Measurements from ENCODE around the gene XIRP1. TPM values are rescaled to one million over a fixed set of nuclear protein-coding genes. Genes with fewer than 3 reads are reported as not detected.
"Not testable (repeated sequence)": the region's sequence is repeated elsewhere in the genome, so short reads cannot be mapped to it uniquely, and the experiment has no call there.

XIRP1 gene
- not detected in 2 replicates for total RNA-seq (2014; rRNA removed; shearing (Covaris generic); ENCODE audit: low replicate concordance)

GRCh38 chr3:39192490-39193092, at the start of gene XIRP1:
TSS of gene XIRP1 (minus strand) at chr3:39192595. CDS start at chr3:39189445, 3,150 bp downstream.
- no peaks in the 10 kb centered on the region for H3K27me3 ChIP-seq (ENCODE audit: low read length)
- H3K9me3 ChIP-seq (ENCODE audit: low read length) = no peaks in the 10 kb centered on the region
- H3K9ac ChIP-seq (ENCODE audit: low read length) = no peak within 1 kb of the TSS
- H2AFZ ChIP-seq (ENCODE audit: low read length) = no peak within 1 kb of the TSS
- no peak within 1 kb of the TSS for H3K4me3 ChIP-seq (ENCODE audit: low read length)
- H3K4me2 ChIP-seq (ENCODE audit: low read depth, low read length, poor library complexity, severe bottlenecking) = no peak within 1 kb of the TSS
- H3K9me2 ChIP-seq (replicated peaks; ENCODE audit: insufficient read depth, low read length) = no peaks in the 10 kb centered on the region
- no peaks in the 10 kb centered on the region; the same call in 1 of the 2 replicates for H3K4me1 ChIP-seq (ENCODE audit: low read length)
- no peak within 1 kb of the TSS for H3K27ac ChIP-seq (ENCODE audit: low read length)
- H3K36me3 ChIP-seq (ENCODE audit: insufficient read depth, low read length) = no peaks in the 10 kb centered on the region
- DNase-seq = no peak
- H3K79me2 ChIP-seq (ENCODE audit: low read length) = no peaks in the 10 kb centered on the region
- H4K20me1 ChIP-seq (ENCODE audit: insufficient read depth, low read depth, low read length) = no peaks in the 10 kb centered on the region

- Histone ChIP-seq H3K4me1 (ENCODE audit: low read length) (no peaks in the 10 kb centered on the region), H3K9me3 (ENCODE audit: low read length) (no peaks in the 10 kb centered on the region), H4K20me1 (ENCODE audit: insufficient read depth, low read depth, low read length) (no peaks in the 10 kb centered on the region), H3K79me2 (ENCODE audit: low read length) (no peaks in the 10 kb centered on the region), H3K36me3 (ENCODE audit: insufficient read depth, low read length) (no peaks in the 10 kb centered on the region), H3K27ac (ENCODE audit: low read length) (no peak overlapping the region), H3K27me3 (ENCODE audit: low read length) (no peaks in the 10 kb centered on the region; the same call in 1 of the 2 replicates), H3K4me2 (ENCODE audit: low read depth, low read length, poor library complexity, severe bottlenecking) (no peak overlapping the region), H2AFZ (ENCODE audit: low read length) (no peak overlapping the region), H3K9me2 (replicated peaks; ENCODE audit: insufficient read depth, low read length) (no peaks in the 10 kb centered on the region), H3K9ac (ENCODE audit: low read length) (no peak overlapping the region), H3K4me3 (ENCODE audit: low read length) (no peak overlapping the region)
- DNase-seq = no peak
These were observed 49.2 kb upstream of the XIRP1 start for GRCh38 chr3:39241561-39241960.

- Histone ChIP-seq H3K79me2 (ENCODE audit: low read length) (no peaks in the 10 kb centered on the region), H4K20me1 (ENCODE audit: insufficient read depth, low read depth, low read length) (no peaks in the 10 kb centered on the region), H3K36me3 (ENCODE audit: insufficient read depth, low read length) (no peaks in the 10 kb centered on the region), H2AFZ (ENCODE audit: low read length) (no peak overlapping the region), H3K27ac (ENCODE audit: low read length) (no peak overlapping the region), H3K9ac (ENCODE audit: low read length) (no peak overlapping the region), H3K9me3 (ENCODE audit: low read length) (no peaks in the 10 kb centered on the region), H3K4me2 (ENCODE audit: low read depth, low read length, poor library complexity, severe bottlenecking) (no peak overlapping the region), H3K27me3 (ENCODE audit: low read length) (no peaks in the 10 kb centered on the region), H3K9me2 (replicated peaks; ENCODE audit: insufficient read depth, low read length) (no peaks in the 10 kb centered on the region), H3K4me1 (ENCODE audit: low read length) (peaks cover 17% of the 10 kb centered on the region), H3K4me3 (ENCODE audit: low read length) (no peak overlapping the region)
- DNase-seq = no peak
These were observed 44.6 kb upstream of the XIRP1 start for GRCh38 chr3:39237027-39237426.

- peaks cover 20% of the 10 kb centered on the region for H3K4me1 ChIP-seq (ENCODE audit: low read length)
- H3K4me3 ChIP-seq (ENCODE audit: low read length) = no peak overlapping the region
- H3K36me3 ChIP-seq (ENCODE audit: insufficient read depth, low read length) = no peaks in the 10 kb centered on the region
These were observed 42.3 kb upstream of the XIRP1 start for GRCh38 chr3:39234651-39235050.

GRCh38 chr3:39232859-39233258, 40.5 kb upstream of the XIRP1 start:
- Histone ChIP-seq H3K4me1 (ENCODE audit: low read length) (peaks cover 20% of the 10 kb centered on the region), H3K9me3 (ENCODE audit: low read length) (no peaks in the 10 kb centered on the region), H3K27me3 (ENCODE audit: low read length) (no peaks in the 10 kb centered on the region), H3K36me3 (ENCODE audit: insufficient read depth, low read length) (no peaks in the 10 kb centered on the region), H3K4me3 (ENCODE audit: low read length) (no peak overlapping the region), H3K9me2 (replicated peaks; ENCODE audit: insufficient read depth, low read length) (no peaks in the 10 kb centered on the region), H3K27ac (ENCODE audit: low read length) (no peak overlapping the region), H3K4me2 (ENCODE audit: low read depth, low read length, poor library complexity, severe bottlenecking) (peak overlapping the region; percentile 10), H4K20me1 (ENCODE audit: insufficient read depth, low read depth, low read length) (no peaks in the 10 kb centered on the region), H2AFZ (ENCODE audit: low read length) (no peak overlapping the region), H3K9ac (ENCODE audit: low read length) (no peak overlapping the region), H3K79me2 (ENCODE audit: low read length) (no peaks in the 10 kb centered on the region)
- peak; percentile 67 for DNase-seq

More at GRCh38 chr3:39234651-39235050, 42.3 kb upstream of the XIRP1 start:
- Histone ChIP-seq H4K20me1 (ENCODE audit: insufficient read depth, low read depth, low read length) (no peaks in the 10 kb centered on the region), H3K79me2 (ENCODE audit: low read length) (no peaks in the 10 kb centered on the region), H3K27ac (ENCODE audit: low read length) (no peak overlapping the region), H3K27me3 (ENCODE audit: low read length) (no peaks in the 10 kb centered on the region), H3K9me3 (ENCODE audit: low read length) (no peaks in the 10 kb centered on the region), H3K9ac (ENCODE audit: low read length) (no peak overlapping the region), H2AFZ (ENCODE audit: low read length) (no peak overlapping the region), H3K9me2 (replicated peaks; ENCODE audit: insufficient read depth, low read length) (no peaks in the 10 kb centered on the region), H3K4me2 (ENCODE audit: low read depth, low read length, poor library complexity, severe bottlenecking) (no peak overlapping the region)
- no peak for DNase-seq

- Histone ChIP-seq H2AFZ (ENCODE audit: low read length) (no peak overlapping the region), H3K9me3 (ENCODE audit: low read length) (no peaks in the 10 kb centered on the region), H3K9me2 (replicated peaks; ENCODE audit: insufficient read depth, low read length) (no peaks in the 10 kb centered on the region), H3K4me3 (ENCODE audit: low read length) (no peak overlapping the region), H3K36me3 (ENCODE audit: insufficient read depth, low read length) (no peaks in the 10 kb centered on the region), H3K4me1 (ENCODE audit: low read length) (peaks cover 20% of the 10 kb centered on the region), H3K79me2 (ENCODE audit: low read length) (no peaks in the 10 kb centered on the region), H3K27ac (ENCODE audit: low read length) (no peak overlapping the region), H3K4me2 (ENCODE audit: low read depth, low read length, poor library complexity, severe bottlenecking) (no peak overlapping the region), H3K9ac (ENCODE audit: low read length) (no peak overlapping the region), H3K27me3 (ENCODE audit: low read length) (no peaks in the 10 kb centered on the region), H4K20me1 (ENCODE audit: insufficient read depth, low read depth, low read length) (no peaks in the 10 kb centered on the region)
- no peak for DNase-seq
These were observed 38.1 kb upstream of the XIRP1 start for GRCh38 chr3:39230453-39230852.

- H2AFZ ChIP-seq (ENCODE audit: low read length) = no peak overlapping the region
- H3K4me2 ChIP-seq (ENCODE audit: low read depth, low read length, poor library complexity, severe bottlenecking) = no peak overlapping the region
- no peak overlapping the region for H3K4me3 ChIP-seq (ENCODE audit: low read length)
- no peak overlapping the region for H3K27ac ChIP-seq (ENCODE audit: low read length)
- no peaks in the 10 kb centered on the region for H3K79me2 ChIP-seq (ENCODE audit: low read length)
- H3K9ac ChIP-seq (ENCODE audit: low read length) = no peak overlapping the region
- no peaks in the 10 kb centered on the region for H3K9me2 ChIP-seq (replicated peaks; ENCODE audit: insufficient read depth, low read length)
- H4K20me1 ChIP-seq (ENCODE audit: insufficient read depth, low read depth, low read length) = no peaks in the 10 kb centered on the region
- DNase-seq = no peak
- H3K36me3 ChIP-seq (ENCODE audit: insufficient read depth, low read length) = no peaks in the 10 kb centered on the region
- no peaks in the 10 kb centered on the region for H3K27me3 ChIP-seq (ENCODE audit: low read length)
- no peaks in the 10 kb centered on the region for H3K9me3 ChIP-seq (ENCODE audit: low read length)
- H3K4me1 ChIP-seq (ENCODE audit: low read length) = peaks cover 18% of the 10 kb centered on the region
These were observed 36.1 kb upstream of the XIRP1 start for GRCh38 chr3:39228496-39228895.

- H3K9me2 ChIP-seq (replicated peaks; ENCODE audit: insufficient read depth, low read length); DNase-seq; H3K9me3 ChIP-seq (ENCODE audit: low read length); H3K79me2 ChIP-seq (ENCODE audit: low read length); H4K20me1 ChIP-seq (ENCODE audit: insufficient read depth, low read depth, low read length); H3K4me1 ChIP-seq (ENCODE audit: low read length); H3K9ac ChIP-seq (ENCODE audit: low read length); H3K4me2 ChIP-seq (ENCODE audit: low read depth, low read length, poor library complexity, severe bottlenecking); H2AFZ ChIP-seq (ENCODE audit: low read length); H3K36me3 ChIP-seq (ENCODE audit: insufficient read depth, low read length); H3K27me3 ChIP-seq (ENCODE audit: low read length); H3K4me3 ChIP-seq (ENCODE audit: low read length); H3K27ac ChIP-seq (ENCODE audit: low read length): not testable (repeated sequence)
These were observed 35.2 kb upstream of the XIRP1 start for GRCh38 chr3:39227596-39227995.

Measured in Karpas-422 (cell line).